Vagina (tissue), 2 donors: Measurements from ENCODE around the gene TTC39B.

Experiments
- POLR2A ChIP-seq, 2 donors: fragments of 450-650 bp; IDR thresholded peaks; one replicate each; pipeline ENCODE4 v1.6.1; 2017; ENCODE audit warnings: antibody characterized with exemption in 2 of 2, mild to moderate bottlenecking in 2 of 2, moderate library complexity in 2 of 2
- TF ChIP-seq, protein P1 (sequence below), 3 experiments: fragments of 450-650 bp in 2 of 3; fragments of 200-600 bp in 1 of 3; sonication (generic) in 1 of 3; IDR thresholded peaks; one replicate each; pipeline ENCODE4 v1.5.1; 2017 to 2019; ENCODE audit warnings: antibody characterized with exemption in 3 of 3, mild to moderate bottlenecking in 2 of 3, moderate library complexity in 2 of 3

DNA sequence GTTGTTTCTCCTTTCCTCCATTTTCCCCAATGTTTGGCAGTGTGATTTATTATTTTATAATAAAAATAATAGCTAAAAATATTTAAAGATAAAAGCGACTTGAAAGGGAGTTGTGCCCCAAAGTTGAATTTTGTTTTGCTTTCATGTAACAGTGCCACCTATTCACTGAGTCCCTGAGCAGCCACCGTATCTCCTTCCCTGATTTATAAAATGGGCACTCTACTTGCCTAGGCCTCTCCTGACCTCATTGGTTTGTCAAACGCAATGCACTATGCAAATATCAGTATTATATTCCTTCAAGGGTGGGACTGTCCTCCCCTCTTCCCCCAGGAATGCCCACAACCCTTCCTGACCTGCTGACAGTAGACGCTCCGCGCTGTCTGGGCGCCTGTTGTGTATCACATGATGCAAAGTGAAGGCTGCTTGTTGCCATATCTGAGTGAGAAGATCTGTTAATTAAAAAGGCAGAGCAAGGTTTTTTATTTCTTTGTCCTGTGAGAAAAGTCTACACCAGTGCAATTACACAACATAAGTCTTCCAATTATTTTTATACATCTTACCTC lies 81.4 kb downstream of the TTC39B start:
- TF ChIP-seq, protein P1, sequence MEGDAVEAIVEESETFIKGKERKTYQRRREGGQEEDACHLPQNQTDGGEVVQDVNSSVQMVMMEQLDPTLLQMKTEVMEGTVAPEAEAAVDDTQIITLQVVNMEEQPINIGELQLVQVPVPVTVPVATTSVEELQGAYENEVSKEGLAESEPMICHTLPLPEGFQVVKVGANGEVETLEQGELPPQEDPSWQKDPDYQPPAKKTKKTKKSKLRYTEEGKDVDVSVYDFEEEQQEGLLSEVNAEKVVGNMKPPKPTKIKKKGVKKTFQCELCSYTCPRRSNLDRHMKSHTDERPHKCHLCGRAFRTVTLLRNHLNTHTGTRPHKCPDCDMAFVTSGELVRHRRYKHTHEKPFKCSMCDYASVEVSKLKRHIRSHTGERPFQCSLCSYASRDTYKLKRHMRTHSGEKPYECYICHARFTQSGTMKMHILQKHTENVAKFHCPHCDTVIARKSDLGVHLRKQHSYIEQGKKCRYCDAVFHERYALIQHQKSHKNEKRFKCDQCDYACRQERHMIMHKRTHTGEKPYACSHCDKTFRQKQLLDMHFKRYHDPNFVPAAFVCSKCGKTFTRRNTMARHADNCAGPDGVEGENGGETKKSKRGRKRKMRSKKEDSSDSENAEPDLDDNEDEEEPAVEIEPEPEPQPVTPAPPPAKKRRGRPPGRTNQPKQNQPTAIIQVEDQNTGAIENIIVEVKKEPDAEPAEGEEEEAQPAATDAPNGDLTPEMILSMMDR (IDR thresholded peaks at IDR 0.05), result no peak
- no peak for TF ChIP-seq POLR2A (IDR thresholded peaks at IDR 0.05)
